GM21447 (cell line): Measurements from ENCODE around the gene RNF225.
A peak's percentile ranks its signal among the peaks of the same experiment; 100 is the strongest.
"Not testable (repeated sequence)": the region's sequence is repeated elsewhere in the genome, so short reads cannot be mapped to it uniquely, and the experiment has no call there.

ENCODE experiments used
- ATAC-seq: cut with Tn5 transposase; IDR thresholded peaks from one replicate; pipeline ENCODE4 v1.9.1; 2021; ENCODE audit not compliant: unreplicated experiment

The RNF225 gene

GRCh38 chr19:58407658-58408151, 12.2 kb downstream of the RNF225 start:
- ATAC-seq, result no peak

DNA sequence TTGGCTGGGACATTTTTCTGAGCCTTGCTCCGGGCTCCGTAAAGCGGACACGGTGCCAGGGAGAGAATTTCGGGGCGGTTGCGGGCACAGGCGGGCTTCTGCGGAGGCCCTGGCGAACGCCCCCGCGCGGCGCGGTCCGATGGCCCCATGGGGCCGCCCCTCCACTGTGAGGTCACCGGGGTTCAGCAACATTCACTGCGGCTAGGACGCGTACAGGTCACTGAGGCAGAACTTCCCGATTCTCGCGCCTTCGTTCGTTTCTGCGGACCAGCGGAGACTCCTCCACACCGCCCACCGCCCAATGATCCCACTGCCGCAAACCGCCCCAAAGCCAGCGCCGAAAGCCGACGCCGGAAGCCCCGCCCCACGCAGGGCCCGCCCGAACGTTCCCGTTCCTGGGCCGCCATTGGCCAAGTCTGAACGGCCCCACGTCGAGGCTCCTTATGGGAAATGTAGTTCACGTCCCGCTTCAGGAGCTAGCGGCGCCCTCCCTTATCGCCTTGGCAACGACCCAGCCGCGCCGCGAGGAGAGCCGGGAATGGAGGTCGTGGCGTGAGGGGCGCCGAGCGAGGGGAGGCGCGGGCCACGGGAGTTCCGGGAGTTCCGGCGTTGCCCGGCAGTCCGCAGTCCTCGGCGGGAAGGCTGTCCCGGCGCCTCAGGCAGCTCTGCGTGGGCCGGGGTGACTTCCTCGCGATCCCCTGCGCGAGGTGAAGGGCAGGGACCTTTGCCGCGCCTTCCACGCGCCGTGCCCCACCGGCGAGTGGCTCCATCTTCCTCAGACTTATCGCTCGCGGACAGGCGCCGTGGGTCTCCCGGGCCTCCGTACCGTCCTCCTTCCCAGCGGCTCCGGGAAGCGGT, 12.9 kb downstream of the RNF225 start, which contains the start of gene ZNF584:
Gene ZNF584 (plus strand): TSS at position 498 of the 858 bp plus-strand sequence. CDS start 499 bp downstream, outside the sequence.
- ATAC-seq, result peak; percentile 93

DNA sequence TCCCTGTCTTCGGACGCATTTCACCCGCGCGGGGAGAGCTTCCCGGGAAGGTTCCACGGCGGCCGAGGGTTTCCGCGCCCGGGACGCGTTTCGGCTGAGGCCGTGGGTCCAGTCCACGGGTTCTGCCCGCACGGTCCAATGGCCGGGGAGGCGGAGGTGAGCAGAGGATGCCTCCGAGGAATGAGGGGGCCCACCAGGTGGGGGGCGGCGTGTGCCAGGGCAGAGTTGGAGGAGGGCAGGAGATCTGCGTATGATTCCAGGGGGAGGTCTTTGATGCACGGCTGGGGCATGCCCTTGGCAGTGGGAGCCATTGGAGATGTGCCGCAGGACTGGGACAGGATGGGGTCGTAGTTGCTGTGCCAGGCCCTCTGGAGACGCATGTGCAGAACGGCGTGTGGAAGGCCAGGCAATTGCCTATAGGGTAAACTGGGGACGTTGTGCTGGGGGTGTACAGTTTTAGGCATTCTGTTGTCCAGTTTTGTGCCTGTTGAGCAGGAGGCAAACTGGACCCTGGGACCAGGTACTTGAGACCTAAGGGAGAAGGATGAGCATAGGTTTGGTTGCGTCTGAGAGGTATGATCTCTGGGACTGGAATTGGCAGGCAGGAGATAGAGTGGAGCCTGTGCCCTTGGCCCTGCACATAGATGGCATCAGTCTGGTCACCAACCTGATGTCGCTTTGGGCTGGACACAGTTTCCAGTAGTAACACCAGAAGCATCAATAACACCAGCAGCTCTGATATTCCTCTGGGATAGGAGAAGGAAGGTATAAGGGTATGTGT, 13.7 kb downstream of the RNF225 start:
- peak; percentile 31 for ATAC-seq

- no peak for ATAC-seq
Measured at GRCh38 chr19:58416604-58417003, 21.1 kb downstream of the RNF225 start.

DNA sequence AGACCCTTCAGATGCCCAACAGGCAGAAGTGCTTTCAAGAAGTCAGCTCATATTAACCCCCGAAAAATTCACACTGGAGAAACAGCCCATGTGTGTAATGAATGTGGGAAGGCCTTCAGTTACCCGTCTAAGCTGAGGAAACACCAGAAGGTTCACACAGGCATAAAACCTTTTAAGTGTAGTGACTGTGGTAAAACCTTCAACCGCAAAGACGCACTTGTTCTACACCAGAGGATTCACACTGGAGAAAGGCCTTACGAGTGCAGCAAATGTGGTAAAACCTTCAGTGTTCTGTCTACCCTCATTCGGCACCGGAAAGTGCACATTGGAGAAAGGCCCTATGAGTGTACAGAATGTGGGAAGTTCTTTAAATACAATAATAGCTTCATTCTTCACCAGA, 21.6 kb downstream of the RNF225 start:
- no peak for ATAC-seq

DNA sequence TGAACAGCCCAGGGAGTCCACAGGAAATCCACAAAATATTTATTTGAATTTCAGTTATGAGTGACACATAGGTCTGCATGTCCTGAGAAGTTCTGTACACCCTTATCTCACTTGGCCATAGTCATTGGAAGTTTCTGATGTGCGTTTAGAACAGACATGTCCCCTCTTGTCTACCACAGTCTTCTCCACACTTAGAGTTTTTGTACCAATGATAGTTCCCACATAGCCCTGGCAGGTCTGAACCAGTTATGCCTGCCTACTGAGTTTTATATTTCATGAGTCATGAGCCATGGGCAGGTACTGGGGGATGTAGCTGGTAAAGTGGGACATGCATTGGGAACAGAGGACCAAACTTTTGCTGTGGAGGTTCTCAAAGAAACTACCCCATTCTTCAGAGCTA, 33.2 kb downstream of the RNF225 start:
- ATAC-seq, result no peak

DNA sequence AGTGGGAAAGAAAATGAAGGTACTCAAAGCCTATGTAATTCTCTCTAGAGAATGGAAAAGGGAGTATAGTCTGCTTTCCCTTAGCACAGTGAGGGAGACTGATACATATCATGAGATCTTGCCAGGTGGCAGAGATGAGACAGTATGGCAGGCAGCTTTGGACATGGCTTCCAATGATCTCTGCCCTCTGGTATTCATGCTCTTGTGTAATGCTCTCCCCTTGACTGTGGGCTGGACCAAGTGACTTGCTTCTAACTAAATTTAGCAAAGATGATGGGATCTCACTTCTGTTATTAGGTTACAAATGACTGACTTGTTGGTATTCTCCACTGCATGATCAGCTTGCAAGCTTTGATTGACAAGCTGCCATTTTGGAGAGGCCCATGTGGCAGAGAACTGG, 34.3 kb downstream of the RNF225 start:
- no peak for ATAC-seq

- ATAC-seq, result no peak
Measured at GRCh38 chr19:58434217-58434616, 38.8 kb downstream of the RNF225 start.

GRCh38 chr19:58439576-58440554, 44.4 kb downstream of the RNF225 start, which contains the start of gene ZNF132:
ZNF132 (minus strand) TSS chr19:58440153; CDS start chr19:58439821, 332 bp downstream.
- peak; percentile 95 for ATAC-seq

- ATAC-seq, result no peak
Measured at GRCh38 chr19:58440556-58440955, 45.1 kb downstream of the RNF225 start.

- not testable (repeated sequence) for ATAC-seq
Measured at GRCh38 chr19:58442986-58443385, 47.5 kb downstream of the RNF225 start.
